Measurements from ENCODE around the gene SNAP25. TPM values are rescaled to one million over a fixed set of nuclear protein-coding genes. Genes with fewer than 3 reads are reported as not detected.

SNAP25 gene
- total and polyA plus RNA-seq, 9 of the 15 experiments (the other 6 are each of a cell fraction or from before 2014, with no cell fraction given), result 0.07 TPM; not detected in 8

GRCh38 chr20:10304471-10305046 is 85.9 kb downstream of the SNAP25 start (continued):
- TF ChIP-seq ELK1 (CRISPR knock-in tag; IDR thresholded peaks at IDR 0.05) (no peak), FOSL1 (tag; conservative IDR thresholded peaks at IDR 0.05) (no peak), SIN3B (IDR thresholded peaks at IDR 0.05; ENCODE audit: low read depth) (no peak), MCM3 (IDR thresholded peaks at IDR 0.05) (no peak), ZNF583 (CRISPR knock-in tag; IDR thresholded peaks at IDR 0.05) (no peak), TAF1 (IDR thresholded peaks at IDR 0.05; ENCODE audit: control insufficient read depth, extremely low read depth, insufficient read depth, low read length, severe bottlenecking) (no peak), ZNF121 (CRISPR knock-in tag; conservative IDR thresholded peaks at IDR 0.05) (no peak)

- no peak for DNase-seq (ENCODE audit: extremely low read depth in 1 of 4, low spot score in 3 of 4)
- no TSS peak for BruUV-seq (replicated peaks)
- no peaks in the 10 kb centered on the region for H3K9me3 ChIP-seq (replicated peaks; ENCODE audit: control insufficient read depth, insufficient read depth, low read depth, low read length)
- no peak overlapping the region for H3K4me3 ChIP-seq
- no peak overlapping the region for H3K9ac ChIP-seq (ENCODE audit: insufficient read depth in 1 of 2, low read depth in 2 of 2, low read length in 2 of 2)
- 0% methylated on average over 3 of the region's 3 CpGs for WGBS (ENCODE audit: insufficient coverage, low coverage, missing lambda C conversion rate)
- no peaks in the 10 kb centered on the region; the same call in 1 of the 2 replicates for H4K20me1 ChIP-seq (replicated peaks; ENCODE audit: control insufficient read depth, insufficient read depth, low read length)
- no peak for FAIRE-seq
- H3K4me2 ChIP-seq (ENCODE audit: insufficient read depth, low read length), result no peak overlapping the region
- no peaks in the 10 kb centered on the region for H3K4me1 ChIP-seq (replicated peaks in 1 of 2; ENCODE audit: control insufficient read depth in 2 of 2, insufficient read depth in 2 of 2, low read length in 2 of 2)
- H3K27me3 ChIP-seq (ENCODE audit: control insufficient read depth in 2 of 2, insufficient read depth in 2 of 2, low read length in 2 of 2), result no peaks in the 10 kb centered on the region
- no peak overlapping the region for H2AFZ ChIP-seq (ENCODE audit: low read depth, low read length)
- H3K9me1 ChIP-seq (ENCODE audit: control insufficient read depth, insufficient read depth, low read length), result no peaks in the 10 kb centered on the region
- CTCF ChIA-PET (ENCODE audit: low intra/inter-chr PET ratio), result no interaction called here
- no peaks in the 10 kb centered on the region for H3K36me3 ChIP-seq (ENCODE audit: control insufficient read depth, insufficient read depth, low read length)
- POLR2A ChIA-PET, result no interaction called here
- no peak for TF ChIP-seq SNRNP70 (optimal IDR thresholded peaks at IDR 0.05; ENCODE audit: low read depth, low read length)
- no peak for TF ChIP-seq ZNF174 (CRISPR knock-in tag; IDR thresholded peaks at IDR 0.05)
- no peak for TF ChIP-seq ARNT (IDR thresholded peaks at IDR 0.05)
- no peak for TF ChIP-seq DNMT1 (IDR thresholded peaks at IDR 0.05)
- TF ChIP-seq TCF15 (CRISPR knock-in tag; IDR thresholded peaks at IDR 0.05), result no peak
- TF ChIP-seq XRCC3 (IDR thresholded peaks at IDR 0.05), result no peak
- TF ChIP-seq HOXB6 (CRISPR knock-in tag; IDR thresholded peaks at IDR 0.05; ENCODE audit: borderline replicate concordance), result no peak
- in situ Hi-C loops (cut with MboI), result no loop called here
- intact Hi-C loops (cut with micrococcal nuclease), result no loop called here
- H3K79me2 ChIP-seq (ENCODE audit: control insufficient read depth, insufficient read depth, low read length), result no peaks in the 10 kb centered on the region
- ATAC-seq, result no peak
- H3K27ac ChIP-seq (ENCODE audit: extremely low read depth, low read depth, low read length), result no peak overlapping the region
These were observed 88.1 kb downstream of the SNAP25 start for GRCh38 chr20:10306440-10307358.
